Measurements from ENCODE around the gene SERTAD2.

The SERTAD2 gene

GRCh38 chr2:64646007-64646880 lies 7.5 kb downstream of the SERTAD2 start:
- H3K4me1 ChIP-seq (ENCODE audit: control insufficient read depth, insufficient read depth, low read length), result peaks cover 47% of the 10 kb centered on the region
- no peak overlapping the region for H3K4me3 ChIP-seq (ENCODE audit: low read depth, low read length)
- H3K9me3 ChIP-seq (ENCODE audit: control insufficient read depth, insufficient read depth, low read length), result no peaks in the 10 kb centered on the region
- peaks cover 20% of the 10 kb centered on the region for H3K27me3 ChIP-seq (ENCODE audit: control insufficient read depth, insufficient read depth, low read length)
- no peak overlapping the region for H3K9ac ChIP-seq (ENCODE audit: low read depth, low read length)
- no peak overlapping the region for H3K27ac ChIP-seq (ENCODE audit: low read depth, low read length)
- H3K36me3 ChIP-seq (ENCODE audit: control insufficient read depth, insufficient read depth, low read length), result no peaks in the 10 kb centered on the region

GRCh38 chr2:64644458-64645382 lies 9.0 kb downstream of the SERTAD2 start:
- Histone ChIP-seq H3K27me3 (ENCODE audit: control insufficient read depth, insufficient read depth, low read length) (peaks cover 18% of the 10 kb centered on the region), H3K9me3 (ENCODE audit: control insufficient read depth, insufficient read depth, low read length) (no peaks in the 10 kb centered on the region), H3K27ac (ENCODE audit: low read depth, low read length) (peak overlapping the region; percentile 94), H3K9ac (ENCODE audit: low read depth, low read length) (peak overlapping the region; percentile 78), H3K36me3 (ENCODE audit: control insufficient read depth, insufficient read depth, low read length) (no peaks in the 10 kb centered on the region), H3K4me1 (ENCODE audit: control insufficient read depth, insufficient read depth, low read length) (peaks cover 55% of the 10 kb centered on the region), H3K4me3 (ENCODE audit: low read depth, low read length) (peak overlapping the region; percentile 64)

- peaks cover 56% of the 10 kb centered on the region for H3K4me1 ChIP-seq (ENCODE audit: control insufficient read depth, insufficient read depth, low read length)
Observed at GRCh38 chr2:64643838-64644457, 9.8 kb downstream of the SERTAD2 start.

GRCh38 chr2:64641599-64641998 lies 12.1 kb downstream of the SERTAD2 start:
- 0 out of 2 replicates have a peak, but pooled peaks cover under 1% of the 10 kb centered on the region for H3K36me3 ChIP-seq (ENCODE audit: control insufficient read depth, insufficient read depth, low read length)
- H3K27me3 ChIP-seq (ENCODE audit: control insufficient read depth, insufficient read depth, low read length), result peaks cover 15% of the 10 kb centered on the region
- H3K4me3 ChIP-seq (ENCODE audit: low read depth, low read length), result no peak overlapping the region
- H3K9ac ChIP-seq (ENCODE audit: low read depth, low read length), result no peak overlapping the region
- H3K4me1 ChIP-seq (ENCODE audit: control insufficient read depth, insufficient read depth, low read length), result peaks cover 56% of the 10 kb centered on the region
- no peaks in the 10 kb centered on the region for H3K9me3 ChIP-seq (ENCODE audit: control insufficient read depth, insufficient read depth, low read length)
- H3K27ac ChIP-seq (ENCODE audit: low read depth, low read length), result no peak overlapping the region

More at GRCh38 chr2:64643838-64644457, 9.8 kb downstream of the SERTAD2 start:
- Histone ChIP-seq H3K36me3 (ENCODE audit: control insufficient read depth, insufficient read depth, low read length) (no peaks in the 10 kb centered on the region), H3K9ac (ENCODE audit: low read depth, low read length) (no peak overlapping the region), H3K4me3 (ENCODE audit: low read depth, low read length) (peak overlapping the region; percentile 64), H3K27me3 (ENCODE audit: control insufficient read depth, insufficient read depth, low read length) (peaks cover 18% of the 10 kb centered on the region), H3K27ac (ENCODE audit: low read depth, low read length) (peak overlapping the region; percentile 94), H3K9me3 (ENCODE audit: control insufficient read depth, insufficient read depth, low read length) (no peaks in the 10 kb centered on the region)

GRCh38 chr2:64640153-64641044 lies 13.3 kb downstream of the SERTAD2 start:
- Histone ChIP-seq H3K27me3 (ENCODE audit: control insufficient read depth, insufficient read depth, low read length) (peaks cover 15% of the 10 kb centered on the region), H3K27ac (ENCODE audit: low read depth, low read length) (no peak overlapping the region), H3K9me3 (ENCODE audit: control insufficient read depth, insufficient read depth, low read length) (no peaks in the 10 kb centered on the region), H3K9ac (ENCODE audit: low read depth, low read length) (no peak overlapping the region), H3K36me3 (ENCODE audit: control insufficient read depth, insufficient read depth, low read length) (peaks cover 12% of the 10 kb centered on the region), H3K4me3 (ENCODE audit: low read depth, low read length) (no peak overlapping the region), H3K4me1 (ENCODE audit: control insufficient read depth, insufficient read depth, low read length) (peaks cover 47% of the 10 kb centered on the region)

- Histone ChIP-seq H3K9me3 (ENCODE audit: control insufficient read depth, insufficient read depth, low read length) (no peaks in the 10 kb centered on the region), H3K4me3 (ENCODE audit: low read depth, low read length) (no peak overlapping the region), H3K36me3 (ENCODE audit: control insufficient read depth, insufficient read depth, low read length) (peaks cover 18% of the 10 kb centered on the region), H3K9ac (ENCODE audit: low read depth, low read length) (no peak overlapping the region), H3K27me3 (ENCODE audit: control insufficient read depth, insufficient read depth, low read length) (peaks cover 15% of the 10 kb centered on the region), H3K27ac (ENCODE audit: low read depth, low read length) (no peak overlapping the region), H3K4me1 (ENCODE audit: control insufficient read depth, insufficient read depth, low read length) (peaks cover 45% of the 10 kb centered on the region)
Observed at GRCh38 chr2:64639691-64640090, 14.0 kb downstream of the SERTAD2 start.

- no peak overlapping the region for H3K4me3 ChIP-seq (ENCODE audit: low read depth, low read length)
- no peak overlapping the region for H3K27ac ChIP-seq (ENCODE audit: low read depth, low read length)
- no peaks in the 10 kb centered on the region for H3K9me3 ChIP-seq (ENCODE audit: control insufficient read depth, insufficient read depth, low read length)
- peaks cover 46% of the 10 kb centered on the region for H3K4me1 ChIP-seq (ENCODE audit: control insufficient read depth, insufficient read depth, low read length)
- no peak overlapping the region for H3K9ac ChIP-seq (ENCODE audit: low read depth, low read length)
- peaks cover 15% of the 10 kb centered on the region for H3K27me3 ChIP-seq (ENCODE audit: control insufficient read depth, insufficient read depth, low read length)
- peaks cover 21% of the 10 kb centered on the region for H3K36me3 ChIP-seq (ENCODE audit: control insufficient read depth, insufficient read depth, low read length)
Observed at GRCh38 chr2:64638502-64639120, 15.1 kb downstream of the SERTAD2 start.

- Histone ChIP-seq H3K9ac (ENCODE audit: low read depth, low read length) (no peak overlapping the region), H3K27ac (ENCODE audit: low read depth, low read length) (no peak overlapping the region), H3K36me3 (ENCODE audit: control insufficient read depth, insufficient read depth, low read length) (peaks cover 25% of the 10 kb centered on the region)
Observed at GRCh38 chr2:64637931-64638330, 15.8 kb downstream of the SERTAD2 start.

GRCh38 chr2:64637000-64637635 lies 16.6 kb downstream of the SERTAD2 start:
- Histone ChIP-seq H3K9me3 (ENCODE audit: control insufficient read depth, insufficient read depth, low read length) (no peaks in the 10 kb centered on the region), H3K4me1 (ENCODE audit: control insufficient read depth, insufficient read depth, low read length) (peaks cover 36% of the 10 kb centered on the region), H3K4me3 (ENCODE audit: low read depth, low read length) (no peak overlapping the region), H3K27ac (ENCODE audit: low read depth, low read length) (no peak overlapping the region), H3K36me3 (ENCODE audit: control insufficient read depth, insufficient read depth, low read length) (peaks cover 25% of the 10 kb centered on the region), H3K9ac (ENCODE audit: low read depth, low read length) (no peak overlapping the region), H3K27me3 (ENCODE audit: control insufficient read depth, insufficient read depth, low read length) (peaks cover 1% of the 10 kb centered on the region; the same call in 1 of the 2 replicates)

More at GRCh38 chr2:64637931-64638330, 15.8 kb downstream of the SERTAD2 start:
- Histone ChIP-seq H3K9me3 (ENCODE audit: control insufficient read depth, insufficient read depth, low read length) (no peaks in the 10 kb centered on the region), H3K4me1 (ENCODE audit: control insufficient read depth, insufficient read depth, low read length) (peaks cover 42% of the 10 kb centered on the region), H3K4me3 (ENCODE audit: low read depth, low read length) (no peak overlapping the region), H3K27me3 (ENCODE audit: control insufficient read depth, insufficient read depth, low read length) (peaks cover 10% of the 10 kb centered on the region)
